Motor neuron (in vitro differentiated cells): Measurements from ENCODE around the gene ASIC5. TPM values are rescaled to one million over a fixed set of nuclear protein-coding genes. Genes with fewer than 3 reads are reported as not detected.

Source experiments
- ATAC-seq, 8 experiments: fragments of 200-7000 bp; cut with Tn5 transposase; replicated peaks in 6 of 8; 2 replicates each; pipeline ENCODE4 v1.8.0; 2021; ENCODE audit warnings: mild to moderate bottlenecking in 8 of 8, moderate library complexity in 8 of 8
- H3K27ac ChIP-seq, 2 donors: fragments of 250-450 bp; sonication (Bioruptor Pico); 2 replicates each; pipeline ENCODE4 v1.9.0; 2021; ENCODE audit warnings: antibody characterized with exemption in 2 of 2, mild to moderate bottlenecking in 2 of 2, moderate library complexity in 1 of 2
- H3K4me1 ChIP-seq, 2 donors: fragments of 250-450 bp; sonication (Bioruptor Pico); replicated peaks in 1 of 2; 2 replicates each; pipeline ENCODE4 v1.6.1; 2021; ENCODE audit warnings: antibody characterized with exemption in 2 of 2, mild to moderate bottlenecking in 2 of 2, moderate library complexity in 1 of 2
- H3K4me3 ChIP-seq, 5 donors: fragments of 250-450 bp; sonication (Bioruptor Pico); 2 replicates each; pipeline ENCODE4 v1.9.0; 2021; ENCODE audit warnings: antibody characterized with exemption in 5 of 5, mild to moderate bottlenecking in 5 of 5, moderate library complexity in 4 of 5
- WGBS, 10 experiments: fragments of 450-650 bp; shearing (Covaris generic); methylation state at CpG; one replicate each; pipeline ENCODE4 v1.0.0; 2022; 5-methylcytosine and 5-hydroxymethylcytosine counted together
- in situ Hi-C, 9 experiments: fragments of 400-800 bp; cut with MboI; loops; one replicate each; pipeline ENCODE4 v1.15.0; 2021; ENCODE audit warnings: low sequenced_read_pairs in 9 of 9, low pct_unique_long_range_greater_than_20kb in 2 of 9; ENCODE audit not compliant: unreplicated experiment in 9 of 9
- total RNA-seq, 8 experiments: library from RNA; unstranded; fragments of 300-600 nt; gene quantifications; 2 replicates each; pipeline versions ENCODE4 v1.2.3 to v1.2.4, GENCODE V29; 2022

ASIC5 gene
- total RNA-seq, 8 experiments from 2014 or later: not detected

DNA sequence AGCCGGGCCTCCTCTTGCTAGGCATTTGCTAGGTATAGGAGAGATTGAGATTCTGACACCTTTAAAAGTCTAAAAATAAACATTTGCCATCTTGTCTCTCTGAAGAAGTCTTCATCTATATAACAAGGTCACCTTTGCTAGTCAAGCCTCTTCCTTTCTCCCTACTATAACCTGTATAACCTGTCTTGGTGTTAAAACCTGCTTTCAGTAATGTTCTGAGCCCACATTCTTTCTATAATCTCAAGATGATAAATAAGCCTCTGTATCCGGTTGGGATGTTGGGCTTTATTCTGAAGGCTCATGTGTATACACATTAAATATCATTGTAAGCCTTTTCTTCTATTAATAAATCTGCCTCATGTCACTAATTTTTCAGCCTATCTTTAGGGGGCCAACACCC, 10.2 kb downstream of the ASIC5 start:
- in situ Hi-C loops: no loop called here
- ATAC-seq: no peak
- H3K27ac ChIP-seq: no peak overlapping the region
- no peak overlapping the region for H3K4me3 ChIP-seq
- no peaks in the 10 kb centered on the region for H3K4me1 ChIP-seq
- WGBS, 10 experiments: 38 to 100% (median 63%) methylated on average over 1 to 2 of the region's 2 CpGs; no CpG with 5 or more reads in 3 of the 10 experiments

- Histone ChIP-seq H3K4me3 (no peak overlapping the region), H3K27ac (no peak overlapping the region), H3K4me1 (no peaks in the 10 kb centered on the region)
- 17 to 100% (median 76%) methylated on average over 1 to 4 of the region's 6 CpGs for WGBS, 10 experiments
- in situ Hi-C loops: no loop called here
- ATAC-seq: peak in 5 of 8 experiments; percentile 32 to 85 (median 70)
These were observed 11.4 kb downstream of the ASIC5 start for GRCh38 chr4:155854582-155855226.

DNA sequence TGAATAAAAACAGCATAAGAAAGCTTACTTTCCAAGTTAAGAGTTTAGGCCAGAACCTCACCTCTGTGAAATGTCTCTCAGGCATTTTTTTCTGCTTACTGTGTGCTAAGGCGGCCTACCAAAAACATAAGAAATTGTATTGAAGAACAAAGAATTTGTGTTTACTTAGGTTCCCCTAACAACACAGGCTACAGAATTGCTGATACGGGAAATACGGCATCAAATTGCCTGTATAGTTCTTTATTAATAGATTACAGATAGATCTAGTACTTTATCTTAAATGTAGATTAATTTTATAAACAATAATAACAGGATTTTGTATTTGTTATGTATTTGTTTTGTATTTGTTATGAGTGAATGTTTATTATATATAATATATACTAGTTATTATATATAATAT, 12.9 kb downstream of the ASIC5 start:
- WGBS, 10 experiments: 81 to 100% (median 97%) methylated on average over 3 of the region's 3 CpGs; no CpG with 5 or more reads in 3 of the 10 experiments
- H3K27ac ChIP-seq: no peak overlapping the region
- H3K4me1 ChIP-seq: no peaks in the 10 kb centered on the region
- no peak overlapping the region for H3K4me3 ChIP-seq
- in situ Hi-C loops: no loop called here
- no peak for ATAC-seq

DNA sequence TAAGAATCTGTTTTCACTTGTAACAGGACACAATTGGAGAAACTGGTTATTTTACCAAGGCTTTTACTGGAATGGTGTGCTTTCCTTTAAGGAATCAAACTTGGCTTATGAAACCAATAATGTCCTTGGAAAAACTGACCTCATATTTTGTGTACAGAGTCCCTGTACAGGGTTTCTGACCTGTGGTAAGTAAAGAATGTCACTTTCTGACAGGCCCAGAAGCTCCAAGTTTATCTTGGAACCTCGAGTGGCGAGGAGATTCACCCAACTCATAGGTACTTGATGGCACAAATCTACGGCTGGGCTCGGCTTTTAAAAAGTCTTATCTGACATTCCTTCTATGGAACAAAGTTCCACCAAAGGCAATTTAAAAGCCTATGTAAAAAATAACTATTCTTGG, 17.0 kb downstream of the ASIC5 start:
- Histone ChIP-seq H3K4me1 (no peaks in the 10 kb centered on the region), H3K27ac (no peak overlapping the region), H3K4me3 (no peak overlapping the region)
- no peak for ATAC-seq
- WGBS, 10 experiments: 27 to 100% (median 81%) methylated on average over 1 to 4 of the region's 4 CpGs; no CpG with 5 or more reads in 1 of the 10 experiments
- in situ Hi-C loops: no loop called here

DNA sequence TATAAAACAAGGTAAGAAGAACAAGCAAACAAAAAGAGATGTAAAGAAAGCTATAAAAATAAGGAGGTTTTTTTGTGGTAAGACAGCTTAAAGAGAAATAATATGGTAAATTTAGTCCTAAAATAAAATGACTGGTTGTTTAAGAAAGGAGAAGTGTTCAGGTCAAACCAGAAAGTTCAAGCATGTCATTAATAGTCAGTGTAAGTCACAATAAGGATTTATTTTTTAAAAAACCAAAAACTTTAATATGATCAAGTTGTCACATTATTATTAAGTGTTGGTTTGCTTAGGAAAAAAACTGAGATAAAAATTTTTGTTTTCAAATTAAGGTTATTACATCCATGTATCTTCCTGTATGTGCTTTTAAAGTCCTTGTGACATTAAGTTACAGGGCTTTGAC, 19.1 kb downstream of the ASIC5 start:
- in situ Hi-C loops: no loop called here
- no peak overlapping the region for H3K4me3 ChIP-seq
- H3K4me1 ChIP-seq: no peaks in the 10 kb centered on the region
- H3K27ac ChIP-seq: no peak overlapping the region
- ATAC-seq: no peak

- Histone ChIP-seq H3K27ac (no peak overlapping the region), H3K4me3 (no peak overlapping the region), H3K4me1 (no peaks in the 10 kb centered on the region)
- in situ Hi-C loops: no loop called here
- no peak for ATAC-seq
These were observed 24.0 kb downstream of the ASIC5 start for GRCh38 chr4:155842080-155842479.

GRCh38 chr4:155837203-155837796, 28.8 kb downstream of the ASIC5 start:
- no peak overlapping the region for H3K27ac ChIP-seq
- no peak for ATAC-seq
- in situ Hi-C loops: no loop called here
- no peak overlapping the region for H3K4me3 ChIP-seq
- H3K4me1 ChIP-seq: no peaks in the 10 kb centered on the region
- 14 to 89% (median 60%) methylated on average over 1 of the region's 1 CpG; no CpG with 5 or more reads in 3 of the 10 experiments for WGBS, 10 experiments

GRCh38 chr4:155832664-155833063, 33.4 kb downstream of the ASIC5 start:
- in situ Hi-C loops: no loop called here
- no peak overlapping the region for H3K27ac ChIP-seq

DNA sequence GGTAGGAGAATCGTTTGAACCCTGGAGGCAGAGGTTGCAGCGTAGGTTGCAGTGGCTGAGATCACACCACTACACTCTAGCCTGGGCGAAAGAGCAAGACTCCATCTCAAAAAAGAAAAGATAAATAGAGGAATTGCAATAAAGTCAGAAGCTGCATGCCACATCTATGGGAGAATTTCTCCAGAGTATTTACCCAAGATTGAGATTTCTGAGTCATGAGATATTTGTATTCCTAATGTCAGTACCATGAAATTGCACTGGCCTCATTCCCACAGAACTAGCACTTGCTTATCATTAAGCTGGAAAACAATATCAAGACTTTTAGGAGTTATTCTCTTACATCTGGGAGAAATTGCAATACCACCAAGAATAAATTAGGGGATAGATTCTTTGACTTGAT, 37.4 kb downstream of the ASIC5 start:
- in situ Hi-C loops: no loop called here

More at GRCh38 chr4:155832664-155833063, 33.4 kb downstream of the ASIC5 start:
- no peak for ATAC-seq
- Histone ChIP-seq H3K4me1 (no peaks in the 10 kb centered on the region), H3K4me3 (no peak overlapping the region)

DNA sequence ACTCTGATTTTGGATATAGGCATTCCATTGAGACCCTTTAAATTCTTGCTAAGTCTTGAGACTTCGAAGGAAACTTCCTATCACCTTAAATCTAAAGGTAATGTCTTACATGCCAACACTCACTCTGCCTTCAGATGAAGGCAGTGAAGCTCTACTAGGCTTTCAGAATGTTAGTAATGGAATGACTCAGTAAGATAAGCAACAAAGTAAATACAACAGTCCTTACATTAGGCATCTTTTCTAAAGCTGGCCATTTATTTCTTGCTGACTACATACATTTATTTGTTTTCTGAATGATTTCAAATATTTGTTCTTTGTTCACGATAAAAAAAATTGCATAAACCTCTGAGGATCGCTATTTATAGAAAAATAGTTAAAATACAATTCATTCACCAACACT, 43.5 kb downstream of the ASIC5 start:
- no peaks in the 10 kb centered on the region for H3K4me1 ChIP-seq
- H3K4me3 ChIP-seq: no peak overlapping the region
- H3K27ac ChIP-seq: no peak overlapping the region
- in situ Hi-C loops: no loop called here
- no peak for ATAC-seq
- WGBS, 10 experiments: 21 to 93% (median 89%) methylated on average over 1 to 3 of the region's 3 CpGs

More for the DNA sequence above, 37.4 kb downstream of the ASIC5 start:
- H3K27ac ChIP-seq: no peak overlapping the region
- 40 to 100% (median 80%) methylated on average over 1 to 3 of the region's 3 CpGs; no CpG with 5 or more reads in 4 of the 10 experiments for WGBS, 10 experiments
- no peak overlapping the region for H3K4me3 ChIP-seq
- no peaks in the 10 kb centered on the region for H3K4me1 ChIP-seq
- no peak for ATAC-seq

DNA sequence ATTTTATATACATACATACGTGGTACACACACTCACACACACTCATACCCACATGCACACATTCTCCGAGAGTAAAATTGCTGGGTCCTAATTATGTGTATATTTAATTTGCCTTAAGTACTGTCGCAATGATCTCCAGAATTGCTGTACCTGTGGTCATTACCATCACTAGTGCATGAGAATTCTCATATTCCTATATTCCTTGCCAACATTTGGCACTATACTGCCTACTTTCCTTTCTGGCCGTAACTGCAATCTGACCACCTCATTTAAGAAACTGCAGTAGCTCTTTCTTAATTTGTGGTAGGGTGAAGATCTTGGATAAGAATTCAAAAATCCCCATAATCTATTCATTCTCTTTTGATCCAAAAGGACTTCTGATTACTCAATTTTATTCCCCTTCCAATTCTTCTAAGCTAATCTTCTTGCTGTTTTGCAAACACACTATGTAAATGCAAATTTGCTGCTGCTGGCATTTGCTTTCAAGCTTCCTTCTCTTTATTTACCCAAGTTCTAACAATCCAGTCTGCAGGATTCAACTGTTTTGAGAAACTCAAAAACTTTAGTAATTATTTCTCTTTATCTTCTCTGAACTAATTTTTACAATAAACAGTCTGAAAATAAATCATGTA, 45.1 kb downstream of the ASIC5 start:
- WGBS, 10 experiments: 20 to 100% (median 90%) methylated on average over 2 to 4 of the region's 4 CpGs
- no peaks in the 10 kb centered on the region for H3K4me1 ChIP-seq
- peak in 1 of 8 experiments; percentile 11 for ATAC-seq
- H3K27ac ChIP-seq: no peak overlapping the region
- in situ Hi-C loops: no loop called here
- no peak overlapping the region for H3K4me3 ChIP-seq

DNA sequence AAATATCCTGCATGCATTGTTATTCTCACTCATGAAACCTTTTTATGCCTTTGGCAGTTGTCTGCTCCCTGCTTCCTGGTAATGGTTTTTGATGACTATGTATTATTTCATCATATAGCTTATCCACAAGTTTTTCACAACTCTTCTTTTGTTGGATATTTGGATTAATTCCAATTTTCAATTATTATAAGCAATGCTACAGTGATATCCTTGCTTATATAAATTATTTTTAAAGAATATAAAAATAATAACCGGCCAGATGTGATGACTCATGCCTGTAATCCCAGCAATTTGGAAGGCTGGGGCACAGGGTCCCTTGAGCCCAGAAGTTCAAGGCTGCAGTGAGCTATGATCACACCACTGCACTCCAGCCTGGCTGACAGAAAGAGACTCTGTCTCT, 47.0 kb downstream of the ASIC5 start:
- Histone ChIP-seq H3K27ac (no peak overlapping the region), H3K4me3 (no peak overlapping the region), H3K4me1 (no peaks in the 10 kb centered on the region)
- ATAC-seq: no peak
- WGBS, 10 experiments: 0 to 100% (median 88%) methylated on average over 1 of the region's 1 CpG; no CpG with 5 or more reads in 4 of the 10 experiments
- in situ Hi-C loops: loop anchor here in 2 of 9 experiments (10.0 kb wide), 2 partner anchors 116 to 126 kb away; no protein-coding TSS in a partner anchor

- no peak overlapping the region for H3K4me3 ChIP-seq
- no peak for ATAC-seq
- no peaks in the 10 kb centered on the region for H3K4me1 ChIP-seq
- WGBS, 10 experiments: 50 to 100% (median 94%) methylated on average over 1 to 2 of the region's 2 CpGs; no CpG with 5 or more reads in 1 of the 10 experiments
- no peak overlapping the region for H3K27ac ChIP-seq
- in situ Hi-C loops: loop anchor here in 2 of 9 experiments (10.0 kb wide), 2 partner anchors 116 to 126 kb away; no protein-coding TSS in a partner anchor
These were observed 47.4 kb downstream of the ASIC5 start for GRCh38 chr4:155818639-155819038.
